Breast epithelium (tissue), 3 donors: ENCODE data around the gene WAS.

ENCODE experiments used
- POLR2A ChIP-seq: fragments of 450-650 bp; IDR thresholded peaks from one replicate; pipeline ENCODE4 v1.6.1; 2016; ENCODE audit warnings: antibody characterized with exemption, mild to moderate bottlenecking, moderate library complexity
- TF ChIP-seq, protein P1 (sequence below), 3 donors: fragments of 450-650 bp; IDR thresholded peaks; one replicate each; pipeline ENCODE4 v1.5.1; 2016 to 2017; ENCODE audit warnings: antibody characterized with exemption in 3 of 3, mild to moderate bottlenecking in 3 of 3, moderate library complexity in 3 of 3

DNA sequence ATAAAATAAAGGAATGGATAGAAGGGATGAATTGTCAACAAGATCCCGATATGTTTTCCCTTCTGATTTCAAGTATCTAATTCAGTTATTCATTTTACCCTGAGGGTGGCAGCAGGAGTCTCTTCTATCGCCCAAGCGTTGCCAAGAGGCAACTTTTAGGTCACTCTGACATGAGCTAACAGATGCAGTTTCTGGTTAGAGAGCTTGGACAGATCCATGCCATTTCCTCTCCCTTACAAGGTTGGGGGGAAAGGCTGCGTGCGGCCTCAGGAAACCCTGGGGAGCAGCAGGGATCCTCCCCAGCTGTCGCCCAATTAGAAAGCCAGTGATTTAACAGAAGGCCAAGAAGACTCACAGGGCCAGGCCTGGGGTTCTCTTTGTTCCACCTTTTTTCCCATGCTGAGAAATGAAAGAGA is 35.3 kb upstream of the WAS start:
- TF ChIP-seq, protein P1, sequence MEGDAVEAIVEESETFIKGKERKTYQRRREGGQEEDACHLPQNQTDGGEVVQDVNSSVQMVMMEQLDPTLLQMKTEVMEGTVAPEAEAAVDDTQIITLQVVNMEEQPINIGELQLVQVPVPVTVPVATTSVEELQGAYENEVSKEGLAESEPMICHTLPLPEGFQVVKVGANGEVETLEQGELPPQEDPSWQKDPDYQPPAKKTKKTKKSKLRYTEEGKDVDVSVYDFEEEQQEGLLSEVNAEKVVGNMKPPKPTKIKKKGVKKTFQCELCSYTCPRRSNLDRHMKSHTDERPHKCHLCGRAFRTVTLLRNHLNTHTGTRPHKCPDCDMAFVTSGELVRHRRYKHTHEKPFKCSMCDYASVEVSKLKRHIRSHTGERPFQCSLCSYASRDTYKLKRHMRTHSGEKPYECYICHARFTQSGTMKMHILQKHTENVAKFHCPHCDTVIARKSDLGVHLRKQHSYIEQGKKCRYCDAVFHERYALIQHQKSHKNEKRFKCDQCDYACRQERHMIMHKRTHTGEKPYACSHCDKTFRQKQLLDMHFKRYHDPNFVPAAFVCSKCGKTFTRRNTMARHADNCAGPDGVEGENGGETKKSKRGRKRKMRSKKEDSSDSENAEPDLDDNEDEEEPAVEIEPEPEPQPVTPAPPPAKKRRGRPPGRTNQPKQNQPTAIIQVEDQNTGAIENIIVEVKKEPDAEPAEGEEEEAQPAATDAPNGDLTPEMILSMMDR (IDR thresholded peaks at IDR 0.05) = no peak
- TF ChIP-seq POLR2A = no peak
